NOMO-1 treated with dmso at 0.1 percent for 144 hours (cell line): ENCODE results near the gene ASGR1.
A peak's percentile ranks its signal among the peaks of the same experiment; 100 is the strongest.

Experiments used
- DNase-seq: peaks from one replicate; lab custom pipeline; 2025; ENCODE audit not compliant: unreplicated experiment; lab: John Stamatoyannopoulos, UW

Gene ASGR1

GRCh38 chr17:7216242-7217112 lies 37.3 kb upstream of the ASGR1 start:
- DNase-seq = no peak

GRCh38 chr17:7215652-7216180 lies 36.5 kb upstream of the ASGR1 start:
- DNase-seq = no peak

- no peak for DNase-seq
These were observed 36.0 kb upstream of the ASGR1 start for GRCh38 chr17:7215136-7215638.

GRCh38 chr17:7214300-7215135 lies 35.3 kb upstream of the ASGR1 start:
- peak; percentile 95 for DNase-seq

- DNase-seq = peak; percentile 51
These were observed 34.7 kb upstream of the ASGR1 start for GRCh38 chr17:7213895-7214299.

GRCh38 chr17:7211491-7212273 lies 32.5 kb upstream of the ASGR1 start:
- DNase-seq = no peak

GRCh38 chr17:7208754-7209460 lies 29.7 kb upstream of the ASGR1 start:
- DNase-seq = no peak

GRCh38 chr17:7208027-7208571 lies 28.9 kb upstream of the ASGR1 start:
- DNase-seq = no peak

GRCh38 chr17:7207120-7208001 lies 28.2 kb upstream of the ASGR1 start:
- no peak for DNase-seq

- no peak for DNase-seq
These were observed 26.4 kb upstream of the ASGR1 start for GRCh38 chr17:7205561-7205960.

GRCh38 chr17:7204828-7205461 lies 25.8 kb upstream of the ASGR1 start:
- no peak for DNase-seq

GRCh38 chr17:7204336-7204735 lies 25.2 kb upstream of the ASGR1 start:
- DNase-seq = no peak

GRCh38 chr17:7203391-7203790 lies 24.2 kb upstream of the ASGR1 start:
- DNase-seq = no peak

GRCh38 chr17:7196651-7197401 lies 17.7 kb upstream of the ASGR1 start:
- no peak for DNase-seq

- no peak for DNase-seq
These were observed 16.8 kb upstream of the ASGR1 start for GRCh38 chr17:7195971-7196370.

GRCh38 chr17:7192271-7192937 lies 13.2 kb upstream of the ASGR1 start:
- no peak for DNase-seq

GRCh38 chr17:7191571-7192270 lies 12.6 kb upstream of the ASGR1 start:
- DNase-seq = no peak
